Fibroblast of lung (primary cell): ENCODE measurements around the gene PNPT1. TPM values are rescaled to one million over a fixed set of nuclear protein-coding genes. Genes with fewer than 3 reads are reported as not detected.

Experiments
- DNase-seq, 2 donors: peaks; one replicate each; pipeline versions ENCODE4 v3.0.0 to v3.0.0-alpha.2; 2010; ENCODE audit warnings: low read depth in 2 of 2
- H2AFZ ChIP-seq: 2 replicates; pipeline ENCODE4 v1.5.1; 2012; ENCODE audit warnings: low read length, control low read depth, inconsistent platforms
- H3K27ac ChIP-seq: 2 replicates; pipeline ENCODE4 v1.5.1; 2011; ENCODE audit warnings: low read length, control low read depth; ENCODE audit not compliant: insufficient read depth
- H3K27me3 ChIP-seq: 2 replicates; pipeline ENCODE4 v1.5.1; 2011; ENCODE audit warnings: mild to moderate bottlenecking, low read length; ENCODE audit not compliant: control insufficient read depth, insufficient read depth
- H3K36me3 ChIP-seq: 2 replicates; pipeline ENCODE4 v1.5.1; 2011; ENCODE audit warnings: low read length; ENCODE audit not compliant: control insufficient read depth, insufficient read depth
- H3K4me1 ChIP-seq: 2 replicates; pipeline ENCODE4 v1.5.1; 2011; ENCODE audit warnings: low read length; ENCODE audit not compliant: control insufficient read depth, insufficient read depth; ENCODE audit errors: extremely low read depth
- H3K4me2 ChIP-seq: 2 replicates; pipeline ENCODE4 v1.5.1; 2011; ENCODE audit warnings: low read length, control low read depth; ENCODE audit not compliant: insufficient read depth; ENCODE audit errors: extremely low read depth
- H3K4me3 ChIP-seq, 4 experiments: fragments of 200-600 bp in 1 of 4; sonication (generic) in 1 of 4; replicated peaks in 1 of 4; 2 replicates each; pipeline ENCODE4 v1.5.1; 2011 to 2016; ENCODE audit warnings: low read length in 4 of 4, low read depth in 3 of 4, mild to moderate bottlenecking in 3 of 4, control low read depth in 2 of 4, inconsistent platforms in 1 of 4, mixed read lengths in 1 of 4; ENCODE audit not compliant: insufficient read depth in 1 of 4; ENCODE audit errors: control extremely low read depth in 1 of 4
- H3K79me2 ChIP-seq: 2 replicates; pipeline ENCODE4 v1.5.1; 2012; ENCODE audit warnings: mild to moderate bottlenecking, low read length, inconsistent platforms; ENCODE audit not compliant: control insufficient read depth, insufficient read depth
- H3K9ac ChIP-seq: 2 replicates; pipeline ENCODE4 v1.5.1; 2011; ENCODE audit warnings: mild to moderate bottlenecking, low read length, control low read depth; ENCODE audit not compliant: insufficient read depth
- H3K9me3 ChIP-seq: 2 replicates; pipeline ENCODE4 v1.5.1; 2012; ENCODE audit warnings: low read depth, low read length; ENCODE audit not compliant: control insufficient read depth, insufficient read depth
- H4K20me1 ChIP-seq: 2 replicates; pipeline ENCODE4 v1.5.1; 2011; ENCODE audit warnings: low read length; ENCODE audit not compliant: control insufficient read depth, insufficient read depth; ENCODE audit errors: extremely low read depth
- CTCF ChIP-seq, 2 donors: IDR thresholded peaks in 1 of 2; conservative IDR thresholded peaks in 1 of 2; 1 replicate in 1 of 2; 2 replicates in 1 of 2; pipeline ENCODE4 v1.5.1; 2011 to 2012; ENCODE audit warnings: low read length in 2 of 2, control low read depth in 1 of 2, inconsistent platforms in 1 of 2, low read depth in 1 of 2, mild to moderate bottlenecking in 1 of 2
- EZH2 ChIP-seq: IDR thresholded peaks from 2 replicates; pipeline ENCODE4 v1.5.1; 2012; ENCODE audit warnings: low read length, control low read depth, mild to moderate bottlenecking; ENCODE audit errors: missing control alignments
- polyA plus RNA-seq, 2 donors: library from polyadenylated mRNA; depleted of rRNA in 1 of 2; stranded (reverse) in 1 of 2; unstranded in 1 of 2; fragments of >200 nt; gene quantifications; 2 replicates each; pipeline ENCODE4 v1.2.1, GENCODE V29; 2011 to 2012; ENCODE audit warnings: missing spikeins in 1 of 2
- total RNA-seq: library from RNA; depleted of rRNA; stranded (reverse); fragments of >200 nt; gene quantifications from 2 replicates; pipeline ENCODE4 v1.2.1, GENCODE V29; 2014

Gene PNPT1
- total and polyA plus RNA-seq, 2 donors (not counting 1 experiment from before 2014, with no cell fraction given), result 13.1 to 14.2 TPM

GRCh38 chr2:55618275-55619055, 75.2 kb downstream of the PNPT1 start:
- Histone ChIP-seq H3K27ac (peak overlapping the region; percentile 78), H3K9me3 (no peaks in the 10 kb centered on the region), H3K36me3 (no peaks in the 10 kb centered on the region), H3K27me3 (no peaks in the 10 kb centered on the region), H3K79me2 (peaks cover 47% of the 10 kb centered on the region), H3K4me2 (peak overlapping the region; percentile 57), H3K4me3 (peak overlapping the region; percentile 31 to 100 (median 60)), H2AFZ (peak overlapping the region; percentile 71), H3K9ac (peak overlapping the region; percentile 67), H3K4me1 (no peaks in the 10 kb centered on the region), H4K20me1 (no peaks in the 10 kb centered on the region)
- DNase-seq, result peak; percentile 50 to 65
- TF ChIP-seq EZH2, result no peak
- no peak for TF ChIP-seq CTCF (conservative IDR thresholded peaks at IDR 0.05 in 1 of 2, IDR thresholded peaks at IDR 0.05 in 1 of 2; ENCODE audit: low read depth in 1 of 2, low read length in 2 of 2)

- no peaks in the 10 kb centered on the region for H3K36me3 ChIP-seq
- peak overlapping the region; percentile 67 for H3K9ac ChIP-seq
- peak overlapping the region; percentile 78 for H3K27ac ChIP-seq
- H3K4me2 ChIP-seq, result peak overlapping the region; percentile 57
- H3K79me2 ChIP-seq, result peaks cover 47% of the 10 kb centered on the region
- H3K9me3 ChIP-seq, result no peaks in the 10 kb centered on the region
- H2AFZ ChIP-seq, result peak overlapping the region; percentile 71
- no peak for TF ChIP-seq EZH2
- no peak for TF ChIP-seq CTCF (conservative IDR thresholded peaks at IDR 0.05 in 1 of 2, IDR thresholded peaks at IDR 0.05 in 1 of 2; ENCODE audit: low read depth in 1 of 2, low read length in 2 of 2)
- H4K20me1 ChIP-seq, result no peaks in the 10 kb centered on the region
- H3K4me3 ChIP-seq, result peak overlapping the region; percentile 31 to 100 (median 60)
- DNase-seq, result peak in 1 of 2 donors; percentile 20
- no peaks in the 10 kb centered on the region for H3K27me3 ChIP-seq
- no peaks in the 10 kb centered on the region for H3K4me1 ChIP-seq
These were observed 75.7 kb downstream of the PNPT1 start for GRCh38 chr2:55618025-55618274.

- Histone ChIP-seq H3K4me2 (peak within 1 kb of the TSS; percentile 89), H3K9me3 (no peaks in the 10 kb centered on the region), H4K20me1 (no peaks in the 10 kb centered on the region), H3K79me2 (peaks cover 50% of the 10 kb centered on the region), H3K9ac (peak within 1 kb of the TSS; percentile 99), H3K27ac (peak within 1 kb of the TSS; percentile 99), H3K4me3 (peak within 1 kb of the TSS; percentile 94 to 100 (median 98)), H3K27me3 (no peaks in the 10 kb centered on the region), H2AFZ (peak within 1 kb of the TSS; percentile 75), H3K36me3 (no peaks in the 10 kb centered on the region), H3K4me1 (no peaks in the 10 kb centered on the region)
- TF ChIP-seq EZH2, result no peak
- peak; percentile 36 to 43 for TF ChIP-seq CTCF (conservative IDR thresholded peaks at IDR 0.05 in 1 of 2, IDR thresholded peaks at IDR 0.05 in 1 of 2; ENCODE audit: low read depth in 1 of 2, low read length in 2 of 2)
- DNase-seq, result peak; percentile 100
These were observed 76.2 kb downstream of the PNPT1 start, which contains the start of gene PPP4R3B for GRCh38 chr2:55617175-55618024. TSS of gene PPP4R3B (minus strand) at chr2:55617622. CDS start at chr2:55617285, 337 bp downstream.
